Immature natural killer cell (primary cell): ENCODE data around the gene HSPB6. TPM values are rescaled to one million over a fixed set of nuclear protein-coding genes. Genes with fewer than 3 reads are reported as not detected.

Experiments used
- DNase-seq, 3 donors: peaks; one replicate each; pipeline ENCODE4 v3.0.0; 2022; ENCODE audit warnings: mixed read lengths in 1 of 3
- H3K27ac Mint-ChIP-seq, 6 donors: one replicate each; pipeline ENCODE4 v1.8.0; 2020; ENCODE audit warnings: mixed read lengths in 6 of 6, mild to moderate bottlenecking in 5 of 6, inconsistent platforms in 4 of 6, moderate library complexity in 3 of 6
- H3K27me3 Mint-ChIP-seq, 3 donors: one replicate each; pipeline ENCODE4 v1.8.0; 2020 to 2021; ENCODE audit warnings: low read depth in 3 of 3, mild to moderate bottlenecking in 3 of 3, mixed read lengths in 3 of 3, moderate library complexity in 3 of 3, inconsistent platforms in 1 of 3
- H3K36me3 Mint-ChIP-seq, 3 donors: one replicate each; pipeline ENCODE4 v1.8.0; 2020; ENCODE audit warnings: mixed read lengths in 3 of 3, inconsistent platforms in 2 of 3, mild to moderate bottlenecking in 2 of 3
- H3K4me1 Mint-ChIP-seq, 2 donors: one replicate each; pipeline ENCODE4 v1.8.0; 2020; ENCODE audit warnings: inconsistent platforms in 2 of 2, mild to moderate bottlenecking in 2 of 2, mixed read lengths in 2 of 2, moderate library complexity in 1 of 2
- H3K4me3 Mint-ChIP-seq, 5 donors: one replicate each; pipeline ENCODE4 v1.8.0; 2020; ENCODE audit warnings: mild to moderate bottlenecking in 5 of 5, mixed read lengths in 5 of 5, inconsistent platforms in 3 of 5, moderate library complexity in 3 of 5
- H3K9me3 Mint-ChIP-seq, 6 donors: one replicate each; pipeline ENCODE4 v1.8.0; 2020; ENCODE audit warnings: mild to moderate bottlenecking in 6 of 6, mixed read lengths in 6 of 6, inconsistent platforms in 4 of 6, moderate library complexity in 3 of 6
- polyA plus RNA-seq, 3 donors: library from polyadenylated mRNA; unstranded; fragments of 300-500 nt; fragmentation: Illumina TruSeq; gene quantifications; one replicate each; pipeline ENCODE4 v1.2.3, GENCODE V29; 2021

HSPB6 gene
- polyA plus RNA-seq, 3 donors from 2014 or later: not detected

DNA sequence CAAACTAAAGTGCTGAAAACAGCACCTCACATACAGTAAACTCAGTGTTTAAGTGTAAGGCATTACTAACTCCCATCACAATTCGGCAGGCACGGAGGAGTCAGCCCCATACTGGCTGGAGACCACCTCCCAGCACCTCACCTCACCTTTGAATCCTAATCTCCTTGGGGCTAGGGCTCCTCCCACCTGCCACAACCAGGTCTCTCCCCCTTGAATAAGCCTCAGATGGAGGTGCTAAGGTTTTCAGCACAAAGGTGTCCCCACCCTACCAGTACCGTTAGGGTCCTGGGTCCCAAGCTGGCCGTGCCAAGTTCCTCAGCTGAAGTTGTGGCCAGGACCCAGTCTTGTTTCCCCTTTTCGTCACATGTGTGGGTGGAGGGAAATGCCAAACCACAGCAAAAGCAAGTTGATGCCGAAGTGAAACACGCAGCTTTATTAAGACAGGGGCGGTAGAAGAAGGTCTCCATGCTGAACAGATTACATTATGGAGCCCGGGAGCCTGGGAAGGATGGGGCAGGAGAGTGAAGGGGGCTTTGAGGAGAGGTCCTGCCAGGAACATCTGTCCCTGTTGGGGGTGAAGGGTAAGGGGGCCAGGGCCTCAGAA is 14.6 kb downstream of the HSPB6 start, which contains the start of gene IGFLR1:
IGFLR1 (minus strand) TSS at position 332 of the 604 bp plus-strand sequence. CDS start 1,272 bp downstream, outside the sequence.
- Mint-ChIP-seq H3K4me1 (peaks cover 52 to 54% of the 10 kb centered on the region in 2 donors), H3K9me3 (no peaks in the 10 kb centered on the region)

DNA sequence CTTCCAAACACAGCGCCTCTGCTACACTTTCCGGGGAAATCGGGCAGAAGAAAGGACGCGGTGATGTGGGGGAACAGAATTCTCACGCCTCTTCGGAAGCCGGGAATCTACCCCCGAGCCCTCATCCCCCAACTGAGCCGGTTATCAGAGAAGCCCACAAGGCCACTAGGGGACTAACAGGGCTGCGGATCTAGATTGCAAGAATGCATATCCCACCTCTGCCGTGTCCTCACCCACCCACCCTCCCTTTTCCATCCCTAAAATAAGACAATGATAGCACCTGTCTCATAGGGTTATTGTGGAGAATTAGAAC is 15.7 kb downstream of the HSPB6 start:
- no peaks in the 10 kb centered on the region for H3K9me3 Mint-ChIP-seq
- H3K27me3 Mint-ChIP-seq: peaks cover 10 to 14% (median 13%) of the 10 kb centered on the region in 3 donors
- peaks cover 44 to 48% of the 10 kb centered on the region in 2 donors for H3K4me1 Mint-ChIP-seq
- peak overlapping the region; percentile 85 to 95 (median 93) for H3K27ac Mint-ChIP-seq
- peaks cover 0 to 5% (median 3%) of the 10 kb centered on the region in 3 donors for H3K36me3 Mint-ChIP-seq
- H3K4me3 Mint-ChIP-seq: peak overlapping the region; percentile 87 to 98 (median 94)
- DNase-seq: no peak

More for the DNA sequence above, 14.6 kb downstream of the HSPB6 start, which contains the start of gene IGFLR1:
- DNase-seq: peak; percentile 62 to 65 (median 63)
- H3K27ac Mint-ChIP-seq: peak within 1 kb of the TSS; percentile 90 to 98 (median 95)
- H3K27me3 Mint-ChIP-seq: peaks cover 10 to 14% (median 13%) of the 10 kb centered on the region in 3 donors
- peaks cover 0 to 5% (median 0%) of the 10 kb centered on the region in 3 donors for H3K36me3 Mint-ChIP-seq
- peak within 1 kb of the TSS; percentile 87 to 98 (median 92) for H3K4me3 Mint-ChIP-seq

DNA sequence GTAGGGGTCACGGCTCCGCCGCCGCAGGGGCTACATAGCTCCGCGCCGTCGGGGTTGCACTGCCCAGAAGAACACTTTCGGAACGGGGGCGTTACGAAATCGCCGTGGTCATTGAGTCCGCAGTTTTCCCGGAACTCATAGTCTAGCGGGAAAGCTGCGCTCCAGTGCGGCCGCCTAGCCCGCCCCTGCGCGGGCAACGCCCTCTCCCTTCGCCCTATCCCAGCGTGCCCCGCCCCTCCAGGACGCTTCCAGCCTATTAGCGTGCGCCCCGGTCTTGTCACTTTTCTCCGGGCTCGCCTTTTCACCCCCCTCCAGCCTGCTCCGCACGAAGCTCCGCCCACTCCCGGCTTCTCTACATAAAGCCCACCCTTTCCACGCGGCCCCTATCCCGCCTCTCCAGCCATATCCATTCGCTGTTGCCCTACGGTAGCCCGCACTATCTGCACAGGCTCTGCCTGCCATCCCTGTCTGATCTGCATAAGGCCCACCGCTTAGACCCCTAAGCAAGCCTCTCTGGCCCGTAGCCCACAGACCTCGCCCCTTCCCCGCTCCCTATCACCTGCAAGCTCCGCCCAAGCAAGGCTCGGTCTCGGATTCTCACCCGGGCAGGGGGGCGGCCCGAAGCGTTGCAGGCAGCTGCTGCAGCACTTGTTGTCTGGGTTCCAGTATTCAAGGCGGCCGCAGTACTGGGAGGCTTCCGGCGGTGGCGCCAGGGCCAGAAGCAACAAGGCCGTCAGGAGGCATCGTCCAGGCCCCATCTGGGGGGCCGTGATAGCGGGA is 16.2 kb downstream of the HSPB6 start:
- Mint-ChIP-seq H3K4me1 (peaks cover 39 to 42% of the 10 kb centered on the region in 2 donors), H3K9me3 (no peaks in the 10 kb centered on the region), H3K27ac (peak overlapping the region; percentile 85 to 94 (median 91)), H3K27me3 (peaks cover 10 to 14% (median 13%) of the 10 kb centered on the region in 3 donors), H3K4me3 (peak overlapping the region; percentile 87 to 97 (median 94)), H3K36me3 (peaks cover 0 to 5% (median 5%) of the 10 kb centered on the region in 3 donors)
- DNase-seq: peak; percentile 92 to 93 (median 92)

DNA sequence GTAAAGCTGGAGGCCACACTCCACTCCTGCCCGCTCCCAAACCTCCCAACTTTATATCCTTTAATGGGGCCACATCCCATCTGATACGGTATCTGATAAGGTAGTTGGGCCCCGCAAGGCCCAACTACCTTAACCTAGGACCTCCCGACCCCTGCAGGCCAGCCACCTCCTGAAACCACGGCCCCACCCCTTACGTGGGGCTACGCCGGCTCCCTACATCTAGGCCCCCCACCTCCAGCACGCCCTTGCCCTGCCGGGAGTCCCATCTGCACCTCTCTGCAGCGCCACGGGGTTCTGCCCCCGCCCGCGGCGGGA is 16.8 kb downstream of the HSPB6 start:
- peak overlapping the region in 3 of 6 donors; percentile 36 to 94 (median 90) for H3K27ac Mint-ChIP-seq
- no peaks in the 10 kb centered on the region for H3K9me3 Mint-ChIP-seq
- peaks cover 0 to 7% (median 5%) of the 10 kb centered on the region in 3 donors for H3K36me3 Mint-ChIP-seq
- H3K27me3 Mint-ChIP-seq: peaks cover 7 to 12% (median 8%) of the 10 kb centered on the region in 3 donors
- H3K4me3 Mint-ChIP-seq: peak overlapping the region; percentile 87 to 97 (median 94)
- peaks cover 34 to 38% of the 10 kb centered on the region in 2 donors for H3K4me1 Mint-ChIP-seq
- no peak for DNase-seq

DNA sequence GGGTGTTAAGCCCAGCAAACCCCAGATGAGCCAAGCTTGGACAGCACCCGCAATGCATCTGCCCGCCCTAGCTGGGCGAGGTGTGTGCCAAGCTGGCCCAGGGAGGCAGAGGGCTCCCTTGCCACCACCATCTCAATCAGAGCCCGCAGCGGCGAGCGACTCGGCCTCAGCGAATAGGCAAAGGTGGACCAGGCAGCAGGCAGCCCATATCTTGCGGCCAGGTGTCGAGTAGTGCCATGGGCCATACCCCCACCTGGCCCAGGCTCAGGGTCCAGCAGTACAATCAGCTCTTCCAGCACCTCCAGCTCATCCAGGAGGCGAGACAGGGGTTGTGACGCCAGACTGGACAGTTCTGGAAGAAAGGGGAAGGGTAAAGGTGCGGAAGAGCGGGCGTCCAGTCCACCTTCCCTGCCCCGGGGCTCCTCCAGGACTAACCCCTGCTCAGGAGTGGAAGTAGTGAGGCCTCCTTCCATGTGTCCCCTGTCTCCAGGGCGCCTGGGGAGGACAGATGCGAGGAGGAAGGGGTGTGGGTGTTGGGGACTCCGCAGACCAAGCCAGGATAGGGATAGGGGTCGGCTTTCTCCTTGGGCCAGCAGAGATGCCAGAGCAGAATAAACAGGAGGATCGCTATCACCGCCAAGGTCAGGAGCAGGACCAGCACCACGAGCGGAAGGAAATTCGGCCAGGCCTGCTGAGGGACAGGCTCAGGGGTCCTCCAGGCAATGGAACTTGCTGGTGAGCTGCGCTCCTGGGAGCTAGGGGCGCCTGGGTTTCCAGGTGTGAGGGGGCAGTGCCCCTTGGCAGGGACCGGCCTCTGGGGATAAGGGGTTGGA is 17.3 kb downstream of the HSPB6 start:
- DNase-seq: no peak
- H3K27ac Mint-ChIP-seq: peak overlapping the region in 2 of 6 donors; percentile 34 to 45

DNA sequence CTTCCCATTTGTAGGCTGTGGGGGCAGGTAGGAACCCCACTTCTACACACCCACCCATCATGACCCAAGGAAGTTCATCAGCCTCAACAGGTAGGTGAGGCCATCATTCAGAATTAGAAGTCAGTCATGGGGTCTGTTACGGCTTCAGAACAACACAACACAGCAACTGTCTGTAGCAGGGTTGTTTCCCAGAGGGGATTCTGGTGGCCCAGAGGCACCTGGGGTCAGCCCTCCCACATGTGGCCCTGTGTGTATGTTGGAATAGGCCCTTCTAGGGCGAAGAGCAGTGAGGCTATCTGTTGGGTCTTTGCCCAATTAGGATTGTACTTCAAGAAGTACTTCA is 18.0 kb downstream of the HSPB6 start:
- peak overlapping the region in 3 of 5 donors; percentile 30 to 94 (median 54) for H3K4me3 Mint-ChIP-seq
- H3K27ac Mint-ChIP-seq: peak overlapping the region in 3 of 6 donors; percentile 28 to 48 (median 45)
- no peak for DNase-seq
- no peaks in the 10 kb centered on the region for H3K9me3 Mint-ChIP-seq
- peaks cover 0 to 11% (median 5%) of the 10 kb centered on the region in 3 donors for H3K36me3 Mint-ChIP-seq
- peaks cover 24 to 28% of the 10 kb centered on the region in 2 donors for H3K4me1 Mint-ChIP-seq
- H3K27me3 Mint-ChIP-seq: peaks cover 6 to 9% (median 7%) of the 10 kb centered on the region in 3 donors

More for the DNA sequence above, 17.3 kb downstream of the HSPB6 start:
- Mint-ChIP-seq H3K4me3 (peak overlapping the region; percentile 49 to 97 (median 87)), H3K9me3 (no peaks in the 10 kb centered on the region), H3K4me1 (peaks cover 31 to 34% of the 10 kb centered on the region in 2 donors), H3K27me3 (peaks cover 4 to 9% (median 6%) of the 10 kb centered on the region in 3 donors), H3K36me3 (peaks cover 0 to 7% (median 5%) of the 10 kb centered on the region in 3 donors)

DNA sequence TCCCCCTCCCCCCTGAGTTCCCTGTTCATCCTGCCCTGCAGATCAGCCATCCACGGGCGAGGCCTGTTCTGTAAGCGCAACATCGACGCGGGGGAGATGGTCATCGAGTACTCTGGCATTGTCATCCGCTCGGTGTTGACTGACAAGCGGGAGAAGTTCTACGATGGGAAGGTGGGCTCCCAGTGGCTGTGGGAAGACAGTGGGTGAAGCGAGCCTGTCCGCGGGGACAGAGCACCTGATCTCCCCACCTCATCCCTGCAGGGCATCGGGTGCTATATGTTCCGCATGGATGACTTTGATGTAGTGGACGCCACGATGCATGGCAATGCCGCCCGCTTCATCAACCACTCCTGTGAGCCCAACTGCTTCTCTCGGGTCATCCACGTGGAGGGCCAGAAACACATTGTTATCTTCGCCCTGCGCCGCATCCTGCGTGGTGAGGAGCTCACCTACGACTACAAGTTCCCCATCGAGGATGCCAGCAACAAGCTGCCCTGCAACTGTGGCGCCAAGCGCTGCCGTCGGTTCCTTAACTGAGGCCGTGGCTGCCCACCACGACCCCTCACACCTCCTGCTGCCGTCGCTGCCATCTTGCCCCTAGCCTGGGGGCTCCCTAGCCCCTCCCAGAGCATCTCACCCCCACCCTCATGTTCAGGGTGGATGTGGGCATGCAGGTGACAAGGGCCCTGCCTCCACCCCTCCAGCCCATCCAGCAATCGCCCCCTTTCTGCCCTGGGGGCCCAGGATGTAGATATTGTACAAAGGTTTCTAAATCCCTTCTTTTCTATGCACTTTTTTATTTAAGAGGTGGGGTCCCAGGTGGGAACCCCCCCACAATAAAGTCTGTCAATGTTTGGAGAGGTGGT is 18.6 kb downstream of the HSPB6 start:
- peaks cover 0 to 11% (median 5%) of the 10 kb centered on the region in 3 donors for H3K36me3 Mint-ChIP-seq
- no peak for DNase-seq
- peak overlapping the region in 3 of 5 donors; percentile 30 to 94 (median 54) for H3K4me3 Mint-ChIP-seq
- H3K27me3 Mint-ChIP-seq: peaks cover 6 to 9% (median 7%) of the 10 kb centered on the region in 3 donors
- peaks cover 21 to 25% of the 10 kb centered on the region in 2 donors for H3K4me1 Mint-ChIP-seq
- peak overlapping the region in 3 of 6 donors; percentile 28 to 48 (median 45) for H3K27ac Mint-ChIP-seq
- H3K9me3 Mint-ChIP-seq: no peaks in the 10 kb centered on the region

DNA sequence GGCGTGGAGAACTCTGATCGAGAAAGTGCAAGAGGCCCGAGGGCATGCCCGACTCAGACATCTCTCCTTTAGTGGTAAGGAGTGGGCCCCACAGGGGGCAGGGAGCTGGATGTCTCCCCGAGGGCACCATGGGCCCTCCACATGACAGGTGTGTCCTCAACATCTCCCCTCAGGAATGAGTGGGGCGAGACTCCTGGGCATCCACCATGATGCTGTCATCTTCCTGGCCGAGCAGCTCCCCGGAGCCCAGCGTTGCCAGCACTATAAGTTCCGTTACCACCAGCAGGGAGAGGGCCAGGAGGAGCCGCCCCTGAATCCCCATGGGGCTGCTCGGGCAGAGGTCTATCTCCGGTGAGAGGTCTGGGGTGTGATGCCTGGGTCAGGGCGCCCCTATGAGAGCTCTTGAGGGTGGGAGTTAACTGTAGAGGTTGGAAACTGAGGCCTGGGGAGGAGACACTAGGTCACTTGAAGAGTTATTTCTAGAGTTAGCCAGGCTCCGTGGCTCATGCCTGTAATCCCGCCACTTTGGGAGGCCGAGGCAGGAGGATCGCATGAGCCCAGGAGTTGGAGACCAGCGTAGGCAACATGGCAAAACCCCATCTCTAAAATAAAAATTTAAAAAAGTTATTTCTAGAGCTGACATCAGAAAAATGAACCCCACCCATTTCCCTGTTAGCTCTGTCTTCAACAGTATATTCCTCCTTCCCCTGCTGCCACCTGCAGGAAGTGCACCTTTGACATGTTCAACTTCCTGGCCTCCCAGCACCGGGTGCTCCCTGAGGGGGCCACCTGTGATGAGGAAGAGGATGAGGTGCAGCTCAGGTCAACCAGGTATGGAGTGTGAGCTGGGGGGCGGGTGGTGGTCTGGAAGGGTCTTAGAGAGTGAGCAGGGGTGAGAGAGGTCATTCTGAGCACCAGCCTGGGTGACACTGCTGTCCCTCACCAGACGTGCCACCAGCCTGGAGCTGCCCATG is 19.6 kb downstream of the HSPB6 start:
- H3K27me3 Mint-ChIP-seq: peaks cover 3 to 9% (median 7%) of the 10 kb centered on the region in 3 donors
- no peak overlapping the region for H3K27ac Mint-ChIP-seq
- no peaks in the 10 kb centered on the region for H3K9me3 Mint-ChIP-seq
- peaks cover 0 to 11% (median under 1%) of the 10 kb centered on the region in 3 donors for H3K36me3 Mint-ChIP-seq
- H3K4me3 Mint-ChIP-seq: no peak overlapping the region
- no peak for DNase-seq
- H3K4me1 Mint-ChIP-seq: peaks cover 14 to 17% of the 10 kb centered on the region in 2 donors

DNA sequence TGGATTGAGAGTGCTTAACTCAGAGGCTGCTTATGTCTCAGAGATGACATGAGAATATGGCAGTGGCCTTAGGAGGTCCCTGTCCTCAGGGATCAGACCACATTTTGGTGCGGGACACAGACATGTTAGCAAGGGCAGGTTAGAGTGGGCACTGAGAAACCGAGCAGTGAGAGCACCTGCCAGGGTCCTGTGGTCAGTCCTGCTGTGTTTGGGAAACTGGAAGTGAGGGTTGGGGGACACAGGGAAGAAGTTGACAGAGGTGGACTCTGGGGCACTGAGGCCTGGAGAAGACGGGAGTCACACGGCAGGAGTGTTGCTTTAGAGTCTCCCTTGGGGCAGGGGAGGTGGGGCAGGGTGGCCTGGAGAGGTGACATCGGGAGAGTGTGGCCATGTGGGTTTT is 21.9 kb downstream of the HSPB6 start:
- DNase-seq: no peak
- Mint-ChIP-seq H3K4me3 (no peak overlapping the region), H3K27me3 (peaks cover 0 to 3% (median 3%) of the 10 kb centered on the region in 3 donors), H3K9me3 (no peaks in the 10 kb centered on the region), H3K4me1 (peaks cover 0 to 5% of the 10 kb centered on the region in 2 donors), H3K36me3 (peaks cover 5 to 16% (median 9%) of the 10 kb centered on the region in 3 donors), H3K27ac (peak overlapping the region in 3 of 6 donors; percentile 35 to 76 (median 40))

DNA sequence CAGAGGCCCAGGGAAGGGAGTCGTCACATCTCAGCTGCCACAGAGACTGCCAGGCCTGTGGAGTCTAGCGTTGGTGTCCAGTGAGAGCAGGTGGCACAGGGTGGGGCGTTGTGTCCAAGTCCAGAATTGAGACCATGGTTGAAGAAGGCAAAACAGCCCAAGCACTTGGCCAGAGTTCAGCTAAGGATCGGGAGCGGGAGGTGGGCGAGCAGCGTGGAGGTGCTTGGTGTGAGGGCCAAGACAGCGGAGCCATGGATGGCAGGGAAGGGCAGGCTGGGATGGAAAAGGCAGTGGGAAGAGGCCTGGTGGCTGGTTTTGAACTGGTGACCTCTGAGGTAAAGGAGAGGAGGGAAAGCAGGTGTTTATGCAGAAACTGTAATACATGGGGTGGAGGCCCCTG is 22.6 kb downstream of the HSPB6 start:
- peaks cover 9 to 20% (median 9%) of the 10 kb centered on the region in 3 donors for H3K36me3 Mint-ChIP-seq
- peaks cover 0 to 3% of the 10 kb centered on the region in 2 donors for H3K4me1 Mint-ChIP-seq
- DNase-seq: no peak
- peak overlapping the region in 5 of 6 donors; percentile 16 to 76 (median 64) for H3K27ac Mint-ChIP-seq
- H3K27me3 Mint-ChIP-seq: peaks cover 0 to 3% (median 3%) of the 10 kb centered on the region in 3 donors
- no peaks in the 10 kb centered on the region for H3K9me3 Mint-ChIP-seq
- no peak overlapping the region for H3K4me3 Mint-ChIP-seq

DNA sequence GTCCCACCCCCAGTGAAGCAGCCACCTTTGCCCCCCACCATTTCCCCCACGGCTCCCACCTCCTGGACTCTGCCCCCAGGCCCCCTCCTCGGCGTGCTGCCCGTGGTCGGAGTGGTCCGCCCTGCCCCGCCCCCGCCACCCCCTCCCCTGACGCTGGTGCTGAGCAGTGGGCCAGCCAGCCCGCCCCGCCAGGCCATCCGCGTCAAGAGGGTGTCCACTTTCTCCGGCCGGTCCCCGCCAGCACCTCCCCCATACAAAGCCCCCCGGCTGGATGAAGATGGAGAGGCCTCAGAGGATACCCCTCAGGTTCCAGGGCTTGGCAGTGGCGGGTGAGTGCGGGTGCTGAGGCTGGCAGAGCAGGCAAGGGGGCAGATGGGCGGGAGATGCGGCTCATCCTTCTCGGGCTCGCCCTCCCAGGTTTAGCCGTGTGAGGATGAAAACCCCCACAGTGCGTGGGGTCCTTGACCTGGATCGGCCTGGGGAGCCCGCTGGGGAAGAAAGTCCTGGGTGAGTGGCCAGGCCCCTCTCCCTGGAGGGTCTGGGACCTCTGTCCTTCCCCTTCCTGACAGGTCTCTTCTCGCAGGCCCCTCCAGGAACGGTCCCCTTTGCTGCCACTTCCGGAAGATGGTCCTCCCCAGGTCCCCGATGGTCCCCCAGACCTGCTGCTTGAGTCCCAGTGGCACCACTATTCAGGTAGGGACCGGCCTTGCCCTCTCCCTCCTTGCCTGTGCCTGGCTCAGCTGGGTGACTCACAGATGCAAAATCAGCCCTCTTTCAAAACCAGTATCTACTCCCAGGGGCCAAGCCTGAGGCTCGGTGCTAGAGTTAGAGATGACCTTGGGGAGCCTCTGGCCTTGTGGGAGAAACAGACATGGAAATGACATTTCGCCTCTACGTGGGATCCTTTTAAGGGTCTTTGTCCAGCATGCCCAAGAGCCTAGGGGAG is 23.4 kb downstream of the HSPB6 start:
- peaks cover 0 to 3% (median 3%) of the 10 kb centered on the region in 3 donors for H3K27me3 Mint-ChIP-seq
- no peak for DNase-seq
- H3K4me1 Mint-ChIP-seq: no peaks in the 10 kb centered on the region
- H3K27ac Mint-ChIP-seq: peak overlapping the region in 3 of 6 donors; percentile 16 to 64 (median 29)
- H3K4me3 Mint-ChIP-seq: no peak overlapping the region
- peaks cover 9 to 21% (median 9%) of the 10 kb centered on the region in 3 donors for H3K36me3 Mint-ChIP-seq
- no peaks in the 10 kb centered on the region for H3K9me3 Mint-ChIP-seq
